CD4-positive, alpha-beta T cell treated with Interleukin-17A for 1 hour (primary cell): ENCODE results near the gene LINS1.
A peak's percentile ranks its signal among the peaks of the same experiment; 100 is the strongest.

Experiments used
- DNase-seq: peaks from one replicate; pipeline ENCODE4 v3.0.0-alpha.2; 2020

Gene LINS1

GRCh38 chr15:100547961-100548360 is 54.0 kb downstream of the LINS1 start:
- DNase-seq = no peak

GRCh38 chr15:100544946-100545345 is 57.0 kb downstream of the LINS1 start:
- DNase-seq = no peak

- DNase-seq = no peak
These were observed 57.6 kb downstream of the LINS1 start for GRCh38 chr15:100544338-100544841.

- DNase-seq = no peak
These were observed 59.7 kb downstream of the LINS1 start for GRCh38 chr15:100542290-100542689.

- no peak for DNase-seq
These were observed 64.7 kb downstream of the LINS1 start for GRCh38 chr15:100537331-100537730.

- no peak for DNase-seq
These were observed 65.3 kb downstream of the LINS1 start for GRCh38 chr15:100536733-100537132.

GRCh38 chr15:100533886-100534285 is 68.1 kb downstream of the LINS1 start:
- no peak for DNase-seq

- no peak for DNase-seq
These were observed 70.1 kb downstream of the LINS1 start for GRCh38 chr15:100531823-100532327.

- no peak for DNase-seq
These were observed 70.8 kb downstream of the LINS1 start for GRCh38 chr15:100531204-100531603.

- peak; percentile 22 for DNase-seq
These were observed 72.4 kb downstream of the LINS1 start for GRCh38 chr15:100529556-100529955.

GRCh38 chr15:100528833-100529428 is 73.1 kb downstream of the LINS1 start, which contains the start of gene CERS3:
Gene CERS3, minus strand, starts transcription at chr15:100528950. Its CDS starts 27,101 bp downstream, at chr15:100501849.
- DNase-seq = no peak

- no peak for DNase-seq
These were observed 75.9 kb downstream of the LINS1 start for GRCh38 chr15:100526027-100526481.

GRCh38 chr15:100525436-100525835 is 76.5 kb downstream of the LINS1 start:
- no peak for DNase-seq

GRCh38 chr15:100524326-100524725 is 77.7 kb downstream of the LINS1 start:
- no peak for DNase-seq

GRCh38 chr15:100521907-100522306 is 80.1 kb downstream of the LINS1 start:
- no peak for DNase-seq

- peak; percentile 13 for DNase-seq
These were observed 81.7 kb downstream of the LINS1 start for GRCh38 chr15:100520132-100520921.

GRCh38 chr15:100517846-100518245 is 84.1 kb downstream of the LINS1 start:
- no peak for DNase-seq
